K562 (cell line): Measurements from ENCODE around the gene FBXO17. TPM values are rescaled to one million over a fixed set of nuclear protein-coding genes. Genes with fewer than 3 reads are reported as not detected.

Experiments
- E2F4 ChIP-seq: sonication (generic); formaldehyde crosslinking; IDR thresholded peaks from 2 replicates; pipeline ENCODE4 v1.8.0; 2022; ENCODE audit warnings: mild to moderate bottlenecking, low read depth, missing genetic modification reagents
- GATAD2B ChIP-seq: fragments of 450-650 bp; IDR thresholded peaks from 2 replicates; pipeline ENCODE4 v1.6.1; 2017; ENCODE audit warnings: mild to moderate bottlenecking, borderline replicate concordance
- MECOM ChIP-seq: fragments of 250-450 bp; sonication (Bioruptor Pico); IDR thresholded peaks from 2 replicates; pipeline ENCODE4 v1.8.0; 2022; ENCODE audit warnings: inconsistent platforms
- MGA ChIP-seq: fragments of 450-650 bp; IDR thresholded peaks from 2 replicates; pipeline ENCODE4 v1.6.1; 2016; ENCODE audit warnings: mild to moderate bottlenecking, moderate library complexity
- PML ChIP-seq: IDR thresholded peaks from 2 replicates; pipeline ENCODE4 v1.6.1; 2012; ENCODE audit warnings: low read length, inconsistent platforms
- PPARD ChIP-seq: fragments of 250-450 bp; sonication (Bioruptor Pico); IDR thresholded peaks from 2 replicates; pipeline ENCODE4 v1.8.0; 2022; ENCODE audit warnings: inconsistent platforms, mild to moderate bottlenecking, moderate library complexity
- RERE ChIP-seq: sonication (generic); formaldehyde crosslinking; IDR thresholded peaks from 2 replicates; pipeline ENCODE4 v1.8.0; 2023; ENCODE audit warnings: missing genetic modification reagents, mild to moderate bottlenecking, borderline replicate concordance
- TEAD2 ChIP-seq: fragments of 450-650 bp; IDR thresholded peaks from 2 replicates; pipeline ENCODE4 v1.6.1; 2016; ENCODE audit warnings: missing genetic modification characterization, control low read depth, missing compliant biosample characterization
- ZFPM2 ChIP-seq: fragments of 250-450 bp; sonication (Bioruptor Pico); IDR thresholded peaks from 2 replicates; pipeline ENCODE4 v1.5.1; 2022; ENCODE audit warnings: mild to moderate bottlenecking
- ZNF41 ChIP-seq: fragments of 250-450 bp; sonication (Bioruptor Pico); conservative IDR thresholded peaks from 2 replicates; pipeline ENCODE4 v1.4.0; 2020; ENCODE audit warnings: mild to moderate bottlenecking
- polyA plus RNA-seq, 8 experiments: library from polyadenylated mRNA; depleted of rRNA in 4 of 8; stranded (reverse) in 5 of 8; unstranded in 3 of 8; fragments of >200 nt; fragmentation: Nextera tagmentation in 2 of 8; fragmentation: Illumina TruSeq in 1 of 8; extraction: Ambion mirVana in 2 of 8; extraction: Trizol in 1 of 8; gene quantifications; 2 replicates each; pipeline versions ENCODE4 v1.2.1 to v1.2.3, GENCODE V29; 2011 to 2014; ENCODE audit warnings: inconsistent platforms in 1 of 8, missing spikeins in 1 of 8
- total RNA-seq, 7 experiments: library from RNA; depleted of rRNA in 6 of 7; stranded (reverse); fragments of >200 nt in 6 of 7; fragmentation: Illumina TruSeq in 2 of 7; extraction: Trizol in 2 of 7; gene quantifications; 2 replicates each; pipeline versions ENCODE4 v1.2.1 to v1.2.3, GENCODE V29; 2011 to 2021; ENCODE audit warnings: low replicate concordance in 1 of 7

Gene FBXO17
- total and polyA plus RNA-seq, 9 of the 15 experiments (the other 6 are each of a cell fraction or from before 2014, with no cell fraction given): 4.1 to 27.1 (median 19.0) TPM

GRCh38 chr19:38975214-38975860 is at the start of gene FBXO17 (continued):
- TF ChIP-seq E2F4 (no peak), ZFPM2 (no peak), GATAD2B (no peak), TEAD2 (no peak), PML (no peak), PPARD (CRISPR knock-in tag) (no peak), ZNF41 (CRISPR knock-in tag) (no peak), MGA (peak; percentile 95), MECOM (CRISPR knock-in tag) (no peak), RERE (CRISPR knock-in tag) (no peak)
